ENCODE data around the gene MYPOP. TPM values are rescaled to one million over a fixed set of nuclear protein-coding genes. Genes with fewer than 3 reads are reported as not detected.

The MYPOP gene
- total and polyA plus RNA-seq, 9 of the 15 experiments (the other 6 are each of a cell fraction or from before 2014, with no cell fraction given): 0.32 to 7.6 (median 1.6) TPM

DNA sequence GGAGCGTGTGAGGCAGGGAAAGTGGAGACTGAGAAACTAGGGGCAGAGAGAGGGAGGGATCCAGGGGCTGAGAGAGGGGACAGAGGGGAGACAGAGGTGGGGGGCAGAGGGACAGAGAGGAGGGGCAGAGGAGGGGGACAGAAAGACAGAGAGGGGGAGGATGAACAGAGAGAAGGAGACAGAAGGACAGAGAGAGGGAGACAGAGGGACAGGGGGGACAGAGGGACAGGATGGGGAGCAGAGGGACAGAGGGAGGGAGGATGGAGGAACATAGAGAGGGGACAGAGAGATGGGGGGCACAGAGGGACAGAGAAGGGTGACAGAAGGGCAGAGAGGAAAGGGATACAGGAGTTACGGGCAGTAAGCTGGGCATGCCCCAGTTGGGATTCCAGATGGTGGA lies 26.8 kb upstream of the MYPOP start:
- Histone ChIP-seq H4K20me1 (replicated peaks; ENCODE audit: control insufficient read depth, insufficient read depth, low read length) (no peaks in the 10 kb centered on the region), H3K9me3 (replicated peaks; ENCODE audit: control insufficient read depth, insufficient read depth, low read depth, low read length) (no peaks in the 10 kb centered on the region), H3K36me3 (ENCODE audit: control insufficient read depth, insufficient read depth, low read length) (no peaks in the 10 kb centered on the region), H3K9me1 (ENCODE audit: control insufficient read depth, insufficient read depth, low read length) (no peaks in the 10 kb centered on the region), H3K27ac (ENCODE audit: extremely low read depth, low read depth, low read length) (no peak overlapping the region), H2AFZ (ENCODE audit: low read depth, low read length) (no peak overlapping the region), H3K4me2 (ENCODE audit: insufficient read depth, low read length) (no peak overlapping the region), H3K9ac (ENCODE audit: insufficient read depth in 1 of 2, low read depth in 2 of 2, low read length in 2 of 2) (no peak overlapping the region), H3K4me3 (no peak overlapping the region), H3K4me1 (replicated peaks in 1 of 2; ENCODE audit: control insufficient read depth in 2 of 2, insufficient read depth in 2 of 2, low read length in 2 of 2) (peaks cover 2 to 15% of the 10 kb centered on the region in 2 experiments; a peak in 3 of 5 replicates), H3K79me2 (ENCODE audit: control insufficient read depth, insufficient read depth, low read length) (no peaks in the 10 kb centered on the region), H3K27me3 (ENCODE audit: control insufficient read depth in 2 of 2, insufficient read depth in 2 of 2, low read length in 2 of 2) (peaks cover 6 to 23% of the 10 kb centered on the region in 2 experiments; a peak in 4 of 5 replicates)
- ChIA-PET CTCF (ENCODE audit: low intra/inter-chr PET ratio) (no interaction called here), POLR2A (no interaction called here)
- TF ChIP-seq PYGO2 (tag; IDR thresholded peaks at IDR 0.05): no peak
- TF ChIP-seq, protein P1, sequence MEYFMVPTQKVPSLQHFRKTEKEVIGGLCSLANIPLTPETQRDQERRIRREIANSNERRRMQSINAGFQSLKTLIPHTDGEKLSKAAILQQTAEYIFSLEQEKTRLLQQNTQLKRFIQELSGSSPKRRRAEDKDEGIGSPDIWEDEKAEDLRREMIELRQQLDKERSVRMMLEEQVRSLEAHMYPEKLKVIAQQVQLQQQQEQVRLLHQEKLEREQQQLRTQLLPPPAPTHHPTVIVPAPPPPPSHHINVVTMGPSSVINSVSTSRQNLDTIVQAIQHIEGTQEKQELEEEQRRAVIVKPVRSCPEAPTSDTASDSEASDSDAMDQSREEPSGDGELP (CRISPR knock-in tag; IDR thresholded peaks at IDR 0.05; ENCODE audit: borderline replicate concordance): no peak
- WGBS (ENCODE audit: insufficient coverage, low coverage, missing lambda C conversion rate): 40% methylated on average over 2 of the region's 2 CpGs
- intact Hi-C loops (cut with micrococcal nuclease) (no loop called here), in situ Hi-C loops (cut with MboI) (no loop called here)
- no peak for ATAC-seq
- DNase-seq (ENCODE audit: extremely low read depth in 1 of 4, low spot score in 3 of 4): no peak
- FAIRE-seq: no peak
- BruUV-seq (replicated peaks): no TSS peak

DNA sequence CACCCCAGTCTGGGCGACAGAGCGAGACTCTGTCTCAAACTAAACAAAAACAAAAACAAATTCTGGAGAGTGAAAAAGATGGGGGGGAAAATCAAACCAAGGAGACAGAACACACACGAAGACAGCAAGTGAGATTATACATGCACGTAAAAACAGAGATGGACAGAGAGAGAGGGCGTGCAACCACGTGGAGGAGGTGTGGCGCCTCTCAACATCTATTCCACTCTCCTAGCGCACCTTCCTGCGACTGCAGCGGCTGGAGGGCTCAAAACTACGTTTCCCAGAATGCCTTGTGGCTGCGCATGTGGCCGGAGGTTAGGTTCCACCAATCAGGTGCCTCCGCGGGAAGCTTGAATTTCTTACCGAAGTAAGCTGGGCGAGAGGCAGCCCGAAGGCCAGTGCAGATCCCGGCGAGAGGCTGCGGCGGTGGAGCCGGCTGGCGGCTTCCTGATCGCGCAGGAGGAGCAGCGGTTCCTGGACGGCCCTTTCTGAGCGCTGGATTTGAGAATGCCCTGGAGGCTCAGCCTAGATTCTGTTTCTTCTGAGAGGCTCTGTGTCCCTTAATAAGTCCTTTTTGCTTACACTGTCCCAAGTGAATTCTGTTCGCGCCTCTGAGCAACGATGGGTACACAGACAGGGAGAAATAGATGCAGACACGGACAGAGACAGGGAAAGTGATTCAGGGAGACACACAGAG lies 25.3 kb upstream of the MYPOP start:
- 6% methylated on average over 31 of the region's 33 CpGs for WGBS (ENCODE audit: insufficient coverage, low coverage, missing lambda C conversion rate)
- no peak for TF ChIP-seq MAFK (IDR thresholded peaks at IDR 0.05; ENCODE audit: low read length)
- no peak for TF ChIP-seq ZC3H4 (CRISPR knock-in tag; IDR thresholded peaks at IDR 0.05; ENCODE audit: borderline replicate concordance)
- peak; percentile 60; the same call in 1 of the 2 replicates for TF ChIP-seq ESRRA (IDR thresholded peaks at IDR 0.05; ENCODE audit: borderline replicate concordance, low read depth)

More for the DNA sequence above, 25.3 kb upstream of the MYPOP start:
- H3K36me3 ChIP-seq (ENCODE audit: control insufficient read depth, insufficient read depth, low read length): no peaks in the 10 kb centered on the region
- BruUV-seq (replicated peaks): no TSS peak
- CTCF ChIA-PET (ENCODE audit: low intra/inter-chr PET ratio): no interaction called here
- DNase-seq (ENCODE audit: extremely low read depth in 1 of 4, low spot score in 3 of 4) (peak; percentile 96 to 98 (median 98)), ATAC-seq (peak; percentile 99), FAIRE-seq (peak; percentile 98)
- POLR2A ChIA-PET: interaction anchor here (0.7 to 1.3 kb wide), 3 partner anchors 9 to 314 kb away, joined by 3 to 7 read pairs (median 3); no protein-coding TSS in a partner anchor
- H3K27me3 ChIP-seq (ENCODE audit: control insufficient read depth in 2 of 2, insufficient read depth in 2 of 2, low read length in 2 of 2): peaks cover 6 to 16% of the 10 kb centered on the region in 2 experiments; a peak in 4 of 5 replicates
- no peaks in the 10 kb centered on the region for H3K9me1 ChIP-seq (ENCODE audit: control insufficient read depth, insufficient read depth, low read length)
- intact Hi-C loops (cut with micrococcal nuclease) (no loop called here), in situ Hi-C loops (cut with MboI) (no loop called here)
- no peaks in the 10 kb centered on the region for H3K79me2 ChIP-seq (ENCODE audit: control insufficient read depth, insufficient read depth, low read length)
- peak overlapping the region; percentile 88 for H2AFZ ChIP-seq (ENCODE audit: low read depth, low read length)
- H3K4me2 ChIP-seq (ENCODE audit: insufficient read depth, low read length): peak overlapping the region; percentile 51
- H3K9me3 ChIP-seq (replicated peaks; ENCODE audit: control insufficient read depth, insufficient read depth, low read depth, low read length): no peaks in the 10 kb centered on the region
- peak overlapping the region; percentile 45 to 89 for H3K9ac ChIP-seq (ENCODE audit: insufficient read depth in 1 of 2, low read depth in 2 of 2, low read length in 2 of 2)
- H3K4me3 ChIP-seq: 0 out of 2 replicates have a peak overlapping the region, but pooled peaks have one; percentile 2
- peak overlapping the region; percentile 46; the same call in 2 of the 3 replicates for H3K27ac ChIP-seq (ENCODE audit: extremely low read depth, low read depth, low read length)
- H4K20me1 ChIP-seq (replicated peaks; ENCODE audit: control insufficient read depth, insufficient read depth, low read length): no peaks in the 10 kb centered on the region
- peaks cover 2 to 12% of the 10 kb centered on the region in 2 experiments; a peak in 3 of 5 replicates for H3K4me1 ChIP-seq (replicated peaks in 1 of 2; ENCODE audit: control insufficient read depth in 2 of 2, insufficient read depth in 2 of 2, low read length in 2 of 2)
